ENCODE data around the gene COL27A1.

GRCh38 chr9:114359801-114360200, 204.5 kb downstream of the COL27A1 start:
- TF ChIP-seq CTCF (conservative IDR thresholded peaks at IDR 0.05; ENCODE audit: low read depth, low read length): no peak
- no peak for TF ChIP-seq EZH2 (IDR thresholded peaks at IDR 0.05; ENCODE audit: borderline replicate concordance, low read depth, low read length, poor library complexity, severe bottlenecking)

Data from A673 (cell line).